Measurements from ENCODE around the gene POLR3K.

DNA sequence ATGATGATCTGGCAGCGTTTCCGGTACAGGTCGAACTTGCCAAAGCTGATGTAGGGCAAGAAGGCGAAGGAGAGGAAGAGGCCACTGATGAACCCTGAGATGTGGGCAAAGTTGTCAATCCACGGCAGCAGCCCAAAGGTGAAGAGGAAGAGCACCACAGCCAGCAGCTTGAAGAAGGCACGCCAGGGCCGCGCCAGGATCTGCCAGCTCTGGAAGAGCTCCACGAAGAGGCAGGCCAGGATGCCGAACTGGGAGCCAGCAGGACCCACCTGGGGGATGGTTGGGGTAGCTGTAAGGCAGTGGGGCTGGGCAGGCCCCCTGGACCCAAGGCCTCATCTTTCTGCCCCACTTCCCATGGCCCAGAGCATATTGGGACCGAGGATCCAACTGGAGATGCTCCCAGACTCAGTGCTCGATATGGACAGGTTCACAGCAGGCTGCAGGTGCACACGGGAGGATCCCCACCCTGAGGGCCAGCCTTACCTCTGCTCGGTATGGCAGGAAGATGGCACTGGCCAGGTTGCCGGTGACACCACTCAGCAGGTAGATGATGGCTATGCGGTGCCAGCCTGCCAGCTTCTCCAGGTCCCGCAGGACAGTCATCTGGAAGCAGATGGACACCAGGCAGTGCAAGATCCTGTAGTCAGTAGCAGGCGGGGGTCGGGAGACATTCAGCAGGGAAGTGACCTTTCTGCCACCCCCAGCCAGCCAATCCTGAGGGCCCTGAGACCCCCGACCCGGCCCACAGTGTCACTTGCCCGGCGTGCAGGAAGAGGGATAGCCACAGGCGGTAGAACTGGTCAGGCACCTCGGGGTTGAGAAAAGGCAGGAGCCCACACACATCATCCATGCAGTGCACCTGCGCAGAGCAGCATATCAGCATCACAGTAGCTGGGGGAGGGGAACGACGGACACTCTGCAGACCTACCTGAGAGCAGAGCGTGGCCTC is 5.4 kb upstream of the POLR3K start:
- TF ChIP-seq POLR2A (IDR thresholded peaks at IDR 0.05), result no peak
- TF ChIP-seq, protein P1, sequence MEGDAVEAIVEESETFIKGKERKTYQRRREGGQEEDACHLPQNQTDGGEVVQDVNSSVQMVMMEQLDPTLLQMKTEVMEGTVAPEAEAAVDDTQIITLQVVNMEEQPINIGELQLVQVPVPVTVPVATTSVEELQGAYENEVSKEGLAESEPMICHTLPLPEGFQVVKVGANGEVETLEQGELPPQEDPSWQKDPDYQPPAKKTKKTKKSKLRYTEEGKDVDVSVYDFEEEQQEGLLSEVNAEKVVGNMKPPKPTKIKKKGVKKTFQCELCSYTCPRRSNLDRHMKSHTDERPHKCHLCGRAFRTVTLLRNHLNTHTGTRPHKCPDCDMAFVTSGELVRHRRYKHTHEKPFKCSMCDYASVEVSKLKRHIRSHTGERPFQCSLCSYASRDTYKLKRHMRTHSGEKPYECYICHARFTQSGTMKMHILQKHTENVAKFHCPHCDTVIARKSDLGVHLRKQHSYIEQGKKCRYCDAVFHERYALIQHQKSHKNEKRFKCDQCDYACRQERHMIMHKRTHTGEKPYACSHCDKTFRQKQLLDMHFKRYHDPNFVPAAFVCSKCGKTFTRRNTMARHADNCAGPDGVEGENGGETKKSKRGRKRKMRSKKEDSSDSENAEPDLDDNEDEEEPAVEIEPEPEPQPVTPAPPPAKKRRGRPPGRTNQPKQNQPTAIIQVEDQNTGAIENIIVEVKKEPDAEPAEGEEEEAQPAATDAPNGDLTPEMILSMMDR (IDR thresholded peaks at IDR 0.05), result no peak
